IMR-90 (cell line): ENCODE measurements around the gene TUBA8. TPM values are rescaled to one million over a fixed set of nuclear protein-coding genes. Genes with fewer than 3 reads are reported as not detected.
A peak's percentile ranks its signal among the peaks of the same experiment; 100 is the strongest.

Experiments used
- ATAC-seq: fragments of 200-7000 bp; cut with Tn5 transposase; 2 replicates; pipeline ENCODE4 v1.9.1; 2020; ENCODE audit warnings: low read depth, mild to moderate bottlenecking, moderate library complexity
- BruUV-seq: library from RNA; stranded (reverse); fragments of 400-500 nt; replicated peaks from 2 replicates; lab custom pipeline; 2021; lab: Mats Ljungman, UMichigan
- CTCF ChIA-PET: fragments of 300-600 bp; formaldehyde crosslinking; extraction: SDS; loops from one replicate; lab custom pipeline; 2021; ENCODE audit warnings: antibody characterized with exemption; lab: Yijun Ruan, JAX
- POLR2A ChIA-PET: fragments of 300-600 bp; sonication (Branson Sonifier 250); formaldehyde crosslinking; loops from one replicate; lab custom pipeline; 2022; ENCODE audit warnings: antibody characterized with exemption; ENCODE audit not compliant: unreplicated experiment; lab: Charles Lee
- DNase-seq: peaks from one replicate; pipeline ENCODE4 v3.0.0; 2013
- H2AFZ ChIP-seq: replicated peaks from 2 replicates; pipeline ENCODE3; 2013; ENCODE audit warnings: low read length, mild to moderate bottlenecking; ENCODE audit not compliant: poor library complexity
- H2AK5ac ChIP-seq: 2 replicates; pipeline ENCODE4 v1.6.1; 2013; ENCODE audit warnings: low read depth, low read length, inconsistent platforms
- H2AK9ac ChIP-seq: replicated peaks from 2 replicates; pipeline ENCODE3; 2013; ENCODE audit warnings: mild to moderate bottlenecking, low read depth, low read length, moderate library complexity; ENCODE audit not compliant: poor library complexity
- H2BK120ac ChIP-seq: 2 replicates; pipeline ENCODE4 v1.6.1; 2013; ENCODE audit warnings: low read depth, low read length, inconsistent platforms
- H2BK15ac ChIP-seq: 3 replicates; pipeline ENCODE4 v1.6.1; 2013; ENCODE audit warnings: low read depth, low read length, inconsistent platforms
- H2BK20ac ChIP-seq: 2 replicates; pipeline ENCODE4 v1.6.1; 2013; ENCODE audit warnings: low read depth, mild to moderate bottlenecking, inconsistent platforms, low read length, moderate library complexity
- H2BK5ac ChIP-seq: 2 replicates; pipeline ENCODE4 v1.6.1; 2013; ENCODE audit warnings: mild to moderate bottlenecking, low read depth, low read length, inconsistent platforms; ENCODE audit not compliant: poor library complexity, severe bottlenecking
- H3K14ac ChIP-seq: replicated peaks from 2 replicates; pipeline ENCODE4 v1.6.1; 2013; ENCODE audit warnings: low read depth, low read length, inconsistent platforms
- H3K18ac ChIP-seq: 2 replicates; pipeline ENCODE4 v1.6.1; 2013; ENCODE audit warnings: low read depth, low read length, control low read depth
- H3K23ac ChIP-seq: 2 replicates; pipeline ENCODE4 v1.6.1; 2013; ENCODE audit warnings: low read depth, low read length, inconsistent platforms
- H3K27ac ChIP-seq: 2 replicates; pipeline ENCODE4 v1.5.1; 2013; ENCODE audit warnings: mild to moderate bottlenecking, control low read depth, low read length; ENCODE audit not compliant: insufficient read depth
- H3K27me3 ChIP-seq: 2 replicates; pipeline ENCODE4 v1.6.1; 2013; ENCODE audit warnings: low read length; ENCODE audit not compliant: control insufficient read depth, insufficient read depth
- H3K36me3 ChIP-seq: 2 replicates; pipeline ENCODE4 v1.6.1; 2013; ENCODE audit warnings: low read length, mixed read lengths; ENCODE audit not compliant: control insufficient read depth, insufficient read depth
- H3K4ac ChIP-seq: 2 replicates; pipeline ENCODE4 v1.6.1; 2013; ENCODE audit warnings: low read depth, low read length, inconsistent platforms
- H3K4me1 ChIP-seq: 2 replicates; pipeline ENCODE4 v1.6.1; 2013; ENCODE audit warnings: low read length, mixed read lengths; ENCODE audit not compliant: control insufficient read depth, insufficient read depth
- H3K4me2 ChIP-seq: 2 replicates; pipeline ENCODE4 v1.6.1; 2013; ENCODE audit warnings: low read depth, mild to moderate bottlenecking, control low read depth, low read length, moderate library complexity
- H3K4me3 ChIP-seq: 2 replicates; pipeline ENCODE4 v1.5.1; 2013; ENCODE audit warnings: low read depth, mild to moderate bottlenecking, control low read depth, low read length, moderate library complexity; ENCODE audit not compliant: insufficient read depth
- H3K56ac ChIP-seq: 2 replicates; pipeline ENCODE4 v1.6.1; 2013; ENCODE audit warnings: low read length, inconsistent platforms; ENCODE audit not compliant: insufficient read depth; ENCODE audit errors: extremely low read depth
- H3K79me1 ChIP-seq, 2 experiments: 2 replicates each; pipeline ENCODE4 v1.6.1; 2013; ENCODE audit warnings: low read length in 2 of 2, inconsistent platforms in 1 of 2, low read depth in 1 of 2
- H3K9ac ChIP-seq: 2 replicates; pipeline ENCODE4 v1.6.1; 2013; ENCODE audit warnings: low read depth, low read length, control low read depth
- H3K9me1 ChIP-seq: 2 replicates; pipeline ENCODE4 v1.6.1; 2013; ENCODE audit warnings: low read length, inconsistent platforms; ENCODE audit not compliant: insufficient read depth
- H3K9me3 ChIP-seq: 2 replicates; pipeline ENCODE4 v1.6.1; 2013; ENCODE audit warnings: low read length; ENCODE audit not compliant: control insufficient read depth, insufficient read depth
- H4K20me1 ChIP-seq: 2 replicates; pipeline ENCODE4 v1.6.1; 2013; ENCODE audit warnings: low read length, inconsistent platforms; ENCODE audit not compliant: insufficient read depth
- H4K5ac ChIP-seq: 2 replicates; pipeline ENCODE4 v1.6.1; 2013; ENCODE audit warnings: mild to moderate bottlenecking, low read depth, low read length, control low read depth
- H4K8ac ChIP-seq, 2 experiments: 2 replicates each; pipeline ENCODE4 v1.6.1; 2013; ENCODE audit warnings: low read depth in 2 of 2, low read length in 2 of 2, control low read depth in 1 of 2, inconsistent platforms in 1 of 2
- H4K91ac ChIP-seq: 2 replicates; pipeline ENCODE4 v1.6.1; 2013; ENCODE audit warnings: low read depth, low read length, inconsistent platforms; ENCODE audit not compliant: insufficient read depth
- BHLHE40 ChIP-seq: fragments of 150-350 bp; IDR thresholded peaks from 2 replicates; pipeline ENCODE4 v1.6.1; 2016; ENCODE audit warnings: mild to moderate bottlenecking, low read depth, low read length
- CEBPB ChIP-seq: IDR thresholded peaks from 2 replicates; pipeline ENCODE4 v1.6.1; 2012; ENCODE audit warnings: low read depth, low read length, improper control_type of control experiment
- CHD1 ChIP-seq: IDR thresholded peaks from 2 replicates; pipeline ENCODE4 v1.6.1; 2012; ENCODE audit warnings: low read depth, low read length, improper control_type of control experiment
- CTCF ChIP-seq: conservative IDR thresholded peaks from 2 replicates; pipeline ENCODE4 v1.5.1; 2012; ENCODE audit warnings: mild to moderate bottlenecking, low read depth, low read length, improper control_type of control experiment
- ELK1 ChIP-seq: fragments of 150-350 bp; IDR thresholded peaks from 2 replicates; pipeline ENCODE4 v1.6.1; 2016; ENCODE audit warnings: low read depth, mild to moderate bottlenecking, low read length, moderate library complexity, borderline replicate concordance
- MAFK ChIP-seq: IDR thresholded peaks from 2 replicates; pipeline ENCODE4 v1.6.1; 2012; ENCODE audit warnings: low read depth, low read length, improper control_type of control experiment
- MXI1 ChIP-seq: IDR thresholded peaks from 2 replicates; pipeline ENCODE4 v1.6.1; 2012; ENCODE audit warnings: low read depth, mild to moderate bottlenecking, low read length, moderate library complexity, borderline replicate concordance
- NFE2L2 ChIP-seq: fragments of 150-350 bp; IDR thresholded peaks from 2 replicates; pipeline ENCODE4 v1.6.1; 2016; ENCODE audit warnings: low read depth, mild to moderate bottlenecking, low read length
- POLR2A ChIP-seq: IDR thresholded peaks from 2 replicates; pipeline ENCODE4 v1.6.1; 2012; ENCODE audit warnings: mild to moderate bottlenecking, low read depth, low read length
- RAD21 ChIP-seq: IDR thresholded peaks from 2 replicates; pipeline ENCODE4 v1.6.1; 2012; ENCODE audit warnings: low read length, improper control_type of control experiment
- RCOR1 ChIP-seq: IDR thresholded peaks from 2 replicates; pipeline ENCODE4 v1.6.1; 2012; ENCODE audit warnings: mild to moderate bottlenecking, low read length, improper control_type of control experiment; ENCODE audit not compliant: insufficient replicate concordance
- RFX5 ChIP-seq: IDR thresholded peaks from 2 replicates; pipeline ENCODE4 v1.8.0; 2012; ENCODE audit warnings: low read depth, mild to moderate bottlenecking, low read length, moderate library complexity
- SMC3 ChIP-seq: fragments of 150-350 bp; IDR thresholded peaks from 2 replicates; pipeline ENCODE4 v1.6.1; 2016; ENCODE audit warnings: low read depth, mild to moderate bottlenecking, antibody characterized with exemption, low read length, moderate library complexity
- WGBS, 2 experiments: methylation state at CpG; one replicate each; pipeline versions ENCODE4 v1.1.5 to v1.1.7; 2013; ENCODE audit warnings: missing lambda C conversion rate in 2 of 2; ENCODE audit not compliant: insufficient read length in 1 of 2; ENCODE audit errors: extremely low coverage in 2 of 2; 5-methylcytosine and 5-hydroxymethylcytosine counted together
- dilution Hi-C: fragments of 300-500 bp; cut with HindIII; formaldehyde crosslinking; loops from one replicate; pipeline ENCODE4 v1.14.3; 2018; ENCODE audit warnings: low sequenced_read_pairs; ENCODE audit not compliant: unreplicated experiment
- in situ Hi-C: fragments of 300-500 bp; cut with MboI; formaldehyde crosslinking; loops from 3 replicates; pipeline ENCODE4 v1.14.3; 2019; ENCODE audit warnings: low sequenced_read_pairs, inconsistent platforms, mixed read lengths
- intact Hi-C: fragments of 100-400 bp; cut with micrococcal nuclease; formaldehyde crosslinking; loops from 2 replicates; pipeline ENCODE4 v1.10.0; 2022
- polyA plus RNA-seq, 3 experiments: library from polyadenylated mRNA; depleted of rRNA; stranded (reverse); fragments of >200 nt; gene quantifications; 2 replicates each; pipeline ENCODE4 v1.2.3, GENCODE V29; 2012; ENCODE audit warnings: low replicate concordance in 1 of 3
- total RNA-seq: library from RNA; depleted of rRNA; stranded (reverse); fragments of >200 nt; gene quantifications from 2 replicates; pipeline ENCODE4 v1.2.3, GENCODE V29; 2012
- TF ChIP-seq, protein P1 (sequence below): fragments of 150-350 bp; IDR thresholded peaks from 2 replicates; pipeline ENCODE4 v1.6.1; 2017; ENCODE audit warnings: mild to moderate bottlenecking, antibody characterized with exemption, low read length, low read depth

TUBA8 gene
- total and polyA plus RNA-seq, 2 of the 4 experiments (the other 2 are of a cell fraction) = 1.4 to 2.2 TPM

DNA sequence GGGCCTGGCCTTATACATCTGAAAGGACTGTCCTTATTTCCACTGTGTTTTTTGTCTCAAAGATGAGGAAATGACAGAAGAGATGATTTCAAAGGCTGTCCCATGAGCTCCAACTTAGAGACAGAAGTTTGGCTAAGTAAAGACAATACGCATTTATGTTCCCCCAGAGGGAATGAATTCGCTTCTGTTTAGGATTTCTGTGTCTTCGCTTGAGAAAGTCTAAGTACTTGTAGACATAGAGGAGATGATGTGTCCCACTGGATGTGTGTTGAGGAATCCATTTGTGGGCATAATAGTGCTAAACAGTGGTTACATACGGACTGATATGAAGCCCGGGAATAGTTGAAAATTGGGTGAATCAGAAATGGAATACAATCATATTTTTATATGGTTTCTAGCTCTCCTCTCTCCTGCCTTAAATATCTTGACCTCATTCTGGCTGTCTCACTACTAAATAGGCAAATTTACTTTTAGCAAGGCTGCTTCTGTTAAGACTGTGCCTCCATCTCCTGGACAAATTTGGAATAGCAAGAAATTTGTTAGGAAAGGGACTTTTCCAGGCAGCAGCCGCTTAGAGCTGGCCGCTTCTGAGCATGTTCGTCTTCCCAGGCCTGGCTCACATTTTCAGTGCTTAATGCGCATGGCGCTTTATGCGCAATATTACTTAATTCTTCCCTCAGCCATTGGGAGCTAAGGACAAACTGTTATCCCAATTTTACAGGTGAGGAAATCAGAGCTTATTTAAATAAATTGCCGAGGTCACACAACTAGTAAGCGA is 34.7 kb upstream of the TUBA8 start:
- no peak overlapping the region for H3K18ac ChIP-seq
- peaks cover 19 to 30% of the 10 kb centered on the region in 2 experiments; a peak in 3 of 4 replicates for H3K79me1 ChIP-seq
- H3K9me1 ChIP-seq = no peaks in the 10 kb centered on the region
- H4K20me1 ChIP-seq = no peaks in the 10 kb centered on the region
- WGBS, 2 experiments = 10% methylated on average over 6 of the region's 13 CpGs; no CpG with 5 or more reads in 1 of the 2 experiments
- H3K27me3 ChIP-seq = no peaks in the 10 kb centered on the region
- peak overlapping the region; percentile 33; the same call in 1 of the 2 replicates for H2BK20ac ChIP-seq
- H3K36me3 ChIP-seq = peaks cover 3% of the 10 kb centered on the region
- H3K4me1 ChIP-seq = peaks cover 2% of the 10 kb centered on the region
- no peak for TF ChIP-seq CEBPB
- TF ChIP-seq, protein P1, sequence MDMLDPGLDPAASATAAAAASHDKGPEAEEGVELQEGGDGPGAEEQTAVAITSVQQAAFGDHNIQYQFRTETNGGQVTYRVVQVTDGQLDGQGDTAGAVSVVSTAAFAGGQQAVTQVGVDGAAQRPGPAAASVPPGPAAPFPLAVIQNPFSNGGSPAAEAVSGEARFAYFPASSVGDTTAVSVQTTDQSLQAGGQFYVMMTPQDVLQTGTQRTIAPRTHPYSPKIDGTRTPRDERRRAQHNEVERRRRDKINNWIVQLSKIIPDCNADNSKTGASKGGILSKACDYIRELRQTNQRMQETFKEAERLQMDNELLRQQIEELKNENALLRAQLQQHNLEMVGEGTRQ = no peak
- TF ChIP-seq SMC3 = peak; percentile 98
- TF ChIP-seq RFX5 = no peak
- TF ChIP-seq CTCF = peak; percentile 97
- no peak for TF ChIP-seq MXI1
- no peak for TF ChIP-seq MAFK
- TF ChIP-seq RAD21 = peak; percentile 99
- TF ChIP-seq BHLHE40 = peak; percentile 42; the same call in 1 of the 2 replicates
- TF ChIP-seq RCOR1 = no peak
- TF ChIP-seq ELK1 = no peak
- TF ChIP-seq NFE2L2 = no peak
- TF ChIP-seq CHD1 = no peak
- TF ChIP-seq POLR2A = peak; percentile 55
- no peak overlapping the region for H3K14ac ChIP-seq
- peak overlapping the region; percentile 37 for H2AFZ ChIP-seq
- no peak overlapping the region for H3K9ac ChIP-seq
- no peaks in the 10 kb centered on the region for H3K9me3 ChIP-seq
- DNase-seq (peak; percentile 91), ATAC-seq (peak; percentile 62)
- BruUV-seq = no TSS peak
- H4K8ac ChIP-seq = peak overlapping the region in 1 of 2 experiments; percentile 14; a peak in 2 of 4 replicates
- no peak overlapping the region for H4K91ac ChIP-seq
- no peak overlapping the region for H2AK5ac ChIP-seq
- H3K56ac ChIP-seq = no peak overlapping the region
- no peak overlapping the region for H2BK120ac ChIP-seq
- H2BK15ac ChIP-seq = no peak overlapping the region
- no peak overlapping the region for H4K5ac ChIP-seq
- dilution Hi-C loops = no loop called here
- CTCF ChIA-PET = interaction anchor here (0.6 to 3.1 kb wide), 25 partner anchors 10 to 332 kb away, joined by 3 to 22 read pairs (median 4); no protein-coding TSS in a partner anchor
- POLR2A ChIA-PET = interaction anchor here (0.6 to 0.8 kb wide), 2 partner anchors 165 to 229 kb away, joined by 3 to 4 read pairs; no protein-coding TSS in a partner anchor
- H3K27ac ChIP-seq = no peak overlapping the region
- H3K23ac ChIP-seq = no peak overlapping the region
- H3K4me2 ChIP-seq = peak overlapping the region; percentile 3; the same call in 1 of the 2 replicates
- no peak overlapping the region for H3K4ac ChIP-seq
- no peak overlapping the region for H3K4me3 ChIP-seq
- in situ Hi-C loops = no loop called here
- intact Hi-C loops = loop anchor here (1.0 to 10.0 kb wide), 8 partner anchors 51 to 1001 kb away; partner anchors contain the start of gene MICAL3
- no peak overlapping the region for H2AK9ac ChIP-seq
- H2BK5ac ChIP-seq = no peak overlapping the region
